Measurements from ENCODE around the gene MYH9. TPM values are rescaled to one million over a fixed set of nuclear protein-coding genes. Genes with fewer than 3 reads are reported as not detected.

Gene MYH9
- total RNA-seq, 2 experiments from 2014 or later: 901 to 925 TPM

- H3K36me3 Mint-ChIP-seq (ENCODE audit: low read depth): peaks cover 76% of the 10 kb centered on the region
These were observed 30.8 kb downstream of the MYH9 start for GRCh38 chr22:36356708-36357624.

GRCh38 chr22:36355894-36356293, 31.9 kb downstream of the MYH9 start:
- Mint-ChIP-seq H3K4me1 (ENCODE audit: low read depth) (peaks cover 92% of the 10 kb centered on the region), H3K9me3 (no peaks in the 10 kb centered on the region), H3K36me3 (ENCODE audit: low read depth) (peaks cover 76% of the 10 kb centered on the region), H3K4me3 (peak overlapping the region; percentile 81), H3K27ac (peak overlapping the region; percentile 93), H3K27me3 (no peaks in the 10 kb centered on the region)
- H3K4me1 ChIP-seq (ENCODE audit: insufficient read depth, low read length): peaks cover 100% of the 10 kb centered on the region
- H3K36me3 ChIP-seq (ENCODE audit: insufficient read depth, low read length): peaks cover 48% of the 10 kb centered on the region
- ATAC-seq (ENCODE audit: poor library complexity): no peak
- peak in 1 of 14 experiments; percentile 19 for DNase-seq
- H3K9me3 ChIP-seq (ENCODE audit: control insufficient read depth in 1 of 2, insufficient read depth in 1 of 2, low read length in 2 of 2): no peaks in the 10 kb centered on the region
- no peaks in the 10 kb centered on the region for H3K27me3 ChIP-seq (ENCODE audit: control insufficient read depth in 1 of 2, insufficient read depth in 2 of 2, low read length in 2 of 2)
- ChIA-PET CTCF (interaction anchor here (0.6 to 1.1 kb wide), 4 partner anchors 21 to 114 kb away, joined by 3 to 5 read pairs (median 4); no protein-coding TSS in a partner anchor), POLR2A (interaction anchor here (1.2 to 49.5 kb wide), 3 partner anchors 1 to 55 kb away, joined by 3 to 1847 read pairs (median 1847); partner anchors contain the start of gene MYH9)
- H3K4me3 ChIP-seq (ENCODE audit: low read length): peak overlapping the region; percentile 20
- intact Hi-C loops (cut with DNase I, micrococcal nuclease): loop anchor here in 1 of 2 experiments (2.0 kb wide), 1 partner anchor 15 kb away; no protein-coding TSS in a partner anchor
- H3K27ac ChIP-seq (ENCODE audit: low read depth in 1 of 2, low read length in 2 of 2): peak overlapping the region; percentile 71 to 76
- no peak for TF ChIP-seq CTCF (IDR thresholded peaks at IDR 0.05)

More at GRCh38 chr22:36356708-36357624, 30.8 kb downstream of the MYH9 start:
- peaks cover 46% of the 10 kb centered on the region for H3K36me3 ChIP-seq (ENCODE audit: insufficient read depth, low read length)
- no peaks in the 10 kb centered on the region for H3K27me3 ChIP-seq (ENCODE audit: control insufficient read depth in 1 of 2, insufficient read depth in 2 of 2, low read length in 2 of 2)
- H3K27ac ChIP-seq (ENCODE audit: low read depth in 1 of 2, low read length in 2 of 2): peak overlapping the region; percentile 43 to 71
- Mint-ChIP-seq H3K4me1 (ENCODE audit: low read depth) (peaks cover 93% of the 10 kb centered on the region), H3K27ac (peak overlapping the region; percentile 93), H3K27me3 (no peaks in the 10 kb centered on the region), H3K9me3 (no peaks in the 10 kb centered on the region), H3K4me3 (peak overlapping the region; percentile 81)
- H3K4me3 ChIP-seq (ENCODE audit: low read length): peak overlapping the region; percentile 27
- H3K9me3 ChIP-seq (ENCODE audit: control insufficient read depth in 1 of 2, insufficient read depth in 1 of 2, low read length in 2 of 2): no peaks in the 10 kb centered on the region
- ChIA-PET POLR2A (interaction anchor here (1.1 to 49.5 kb wide), 4 partner anchors 2 to 56 kb away, joined by 3 to 1847 read pairs (median 925); partner anchors contain the start of gene MYH9), CTCF (interaction anchor here (0.6 to 1.5 kb wide), 7 partner anchors 13 to 79 kb away, joined by 3 to 5 read pairs (median 4); no protein-coding TSS in a partner anchor)
- intact Hi-C loops (cut with DNase I, micrococcal nuclease): loop anchor here in 1 of 2 experiments (2.0 kb wide), 1 partner anchor 14 kb away; no protein-coding TSS in a partner anchor
- H3K4me1 ChIP-seq (ENCODE audit: insufficient read depth, low read length): peaks cover 100% of the 10 kb centered on the region
- TF ChIP-seq CTCF (IDR thresholded peaks at IDR 0.05): no peak
- peak in 7 of 14 experiments; percentile 39 to 81 (median 55) for DNase-seq
- ATAC-seq (ENCODE audit: poor library complexity): peak; percentile 35

- no peaks in the 10 kb centered on the region for H3K9me3 Mint-ChIP-seq
- Histone ChIP-seq H3K36me3 (ENCODE audit: insufficient read depth, low read length) (peaks cover 49% of the 10 kb centered on the region), H3K4me1 (ENCODE audit: insufficient read depth, low read length) (peaks cover 100% of the 10 kb centered on the region), H3K27me3 (ENCODE audit: control insufficient read depth in 1 of 2, insufficient read depth in 2 of 2, low read length in 2 of 2) (no peaks in the 10 kb centered on the region), H3K27ac (ENCODE audit: low read depth in 1 of 2, low read length in 2 of 2) (peak overlapping the region; percentile 71 to 76), H3K4me3 (ENCODE audit: low read length) (peak overlapping the region; percentile 20), H3K9me3 (ENCODE audit: control insufficient read depth in 1 of 2, insufficient read depth in 1 of 2, low read length in 2 of 2) (no peaks in the 10 kb centered on the region)
- peak overlapping the region; percentile 81 for H3K4me3 Mint-ChIP-seq
- ATAC-seq (ENCODE audit: poor library complexity) (peak; percentile 16), DNase-seq (peak in 1 of 14 experiments; percentile 52)
- POLR2A ChIA-PET: interaction anchor here (1.2 to 49.5 kb wide), 3 partner anchors 0 to 54 kb away, joined by 3 to 1847 read pairs (median 1847); partner anchors contain the start of gene MYH9
- H3K36me3 Mint-ChIP-seq (ENCODE audit: low read depth): peaks cover 77% of the 10 kb centered on the region
- CTCF ChIA-PET: interaction anchor here (1.1 to 1.5 kb wide), 2 partner anchors 30 to 115 kb away, joined by 5 read pairs; no protein-coding TSS in a partner anchor
- H3K27ac Mint-ChIP-seq: peak overlapping the region; percentile 93
- no peaks in the 10 kb centered on the region for H3K27me3 Mint-ChIP-seq
- peaks cover 93% of the 10 kb centered on the region for H3K4me1 Mint-ChIP-seq (ENCODE audit: low read depth)
- intact Hi-C loops (cut with DNase I, micrococcal nuclease): no loop called here
- TF ChIP-seq CTCF (IDR thresholded peaks at IDR 0.05): no peak
These were observed 32.4 kb downstream of the MYH9 start for GRCh38 chr22:36355362-36355761.
